Neuronal stem cell (in vitro differentiated cells): ENCODE measurements around the gene NPHS1.

Experiments used
- DNase-seq: peaks from one replicate; pipeline ENCODE4 v3.0.0-alpha.2; 2013; ENCODE audit warnings: low spot score
- H2AFZ ChIP-seq: one replicate; pipeline ENCODE4 v1.6.1; 2013; ENCODE audit warnings: mild to moderate bottlenecking, low read length, inconsistent platforms
- H2AK5ac ChIP-seq: 2 replicates; pipeline ENCODE4 v1.6.1; 2013; ENCODE audit warnings: low read depth, mild to moderate bottlenecking, inconsistent platforms, low read length, moderate library complexity, mixed read lengths
- H2BK120ac ChIP-seq: 2 replicates; pipeline ENCODE4 v1.6.1; 2013; ENCODE audit warnings: low read depth, mild to moderate bottlenecking, inconsistent platforms, low read length, moderate library complexity, mixed read lengths
- H2BK12ac ChIP-seq: one replicate; pipeline ENCODE4 v1.6.1; 2013; ENCODE audit warnings: low read length, inconsistent platforms
- H2BK15ac ChIP-seq: 2 replicates; pipeline ENCODE4 v1.6.1; 2013; ENCODE audit warnings: mild to moderate bottlenecking, low read length, inconsistent platforms, mixed read lengths
- H2BK5ac ChIP-seq: one replicate; pipeline ENCODE4 v1.6.1; 2013; ENCODE audit warnings: inconsistent platforms, mild to moderate bottlenecking, low read length, moderate library complexity
- H3K14ac ChIP-seq: one replicate; pipeline ENCODE4 v1.6.1; 2013; ENCODE audit warnings: low read length, inconsistent platforms
- H3K18ac ChIP-seq: 2 replicates; pipeline ENCODE4 v1.6.1; 2013; ENCODE audit warnings: low read length, inconsistent platforms
- H3K23ac ChIP-seq: 2 replicates; pipeline ENCODE4 v1.6.1; 2013; ENCODE audit warnings: low read depth, mild to moderate bottlenecking, mixed read lengths, low read length, inconsistent platforms; ENCODE audit not compliant: poor library complexity
- H3K27ac ChIP-seq: replicated peaks from 3 replicates; pipeline ENCODE4 v1.5.1; 2013; ENCODE audit warnings: low read length, inconsistent platforms
- H3K27me3 ChIP-seq, 3 experiments: 2 replicates each; pipeline ENCODE4 v1.6.1; 2013; ENCODE audit warnings: low read length in 3 of 3, mild to moderate bottlenecking in 2 of 3, inconsistent platforms in 1 of 3, low read depth in 1 of 3, mixed read lengths in 1 of 3, moderate library complexity in 1 of 3; ENCODE audit not compliant: control insufficient read depth in 3 of 3, insufficient read depth in 3 of 3
- H3K36me3 ChIP-seq, 2 donors: replicated peaks in 1 of 2; 2 replicates each; pipeline ENCODE4 v1.6.1; 2013; ENCODE audit warnings: low read length in 2 of 2; ENCODE audit not compliant: control insufficient read depth in 2 of 2, insufficient read depth in 2 of 2
- H3K4ac ChIP-seq: 2 replicates; pipeline ENCODE4 v1.6.1; 2013; ENCODE audit warnings: inconsistent platforms, mild to moderate bottlenecking, low read length, moderate library complexity
- H3K4me1 ChIP-seq, 2 donors: 1 replicate in 1 of 2; 2 replicates in 1 of 2; pipeline ENCODE4 v1.6.1; 2013; ENCODE audit warnings: low read length in 2 of 2, low read depth in 1 of 2; ENCODE audit not compliant: control insufficient read depth in 2 of 2, insufficient read depth in 1 of 2
- H3K4me2 ChIP-seq: one replicate; pipeline ENCODE4 v1.6.1; 2013; ENCODE audit warnings: mild to moderate bottlenecking, low read length, inconsistent platforms; ENCODE audit not compliant: insufficient read depth, poor library complexity, severe bottlenecking
- H3K4me3 ChIP-seq, 2 donors: 2 replicates each; pipeline ENCODE4 v1.5.1; 2013; ENCODE audit warnings: low read length in 2 of 2, mild to moderate bottlenecking in 2 of 2, inconsistent platforms in 1 of 2, moderate library complexity in 1 of 2
- H3K79me1 ChIP-seq: one replicate; pipeline ENCODE4 v1.6.1; 2013; ENCODE audit warnings: low read depth, mild to moderate bottlenecking, inconsistent platforms, low read length, moderate library complexity
- H3K9ac ChIP-seq: one replicate; pipeline ENCODE4 v1.6.1; 2013; ENCODE audit warnings: mild to moderate bottlenecking, low read depth, low read length, inconsistent platforms; ENCODE audit not compliant: poor library complexity
- H3K9me3 ChIP-seq, 2 donors: replicated peaks in 1 of 2; 2 replicates each; pipeline versions ENCODE3 to v1.6.1; 2013; ENCODE audit warnings: low read length in 2 of 2, mild to moderate bottlenecking in 2 of 2, inconsistent platforms in 1 of 2, low read depth in 1 of 2, mixed read lengths in 1 of 2, moderate library complexity in 1 of 2; ENCODE audit not compliant: control insufficient read depth in 2 of 2, insufficient read depth in 1 of 2
- H4K8ac ChIP-seq: one replicate; pipeline ENCODE4 v1.6.1; 2013; ENCODE audit warnings: low read depth, mild to moderate bottlenecking, inconsistent platforms, low read length, moderate library complexity
- H4K91ac ChIP-seq: one replicate; pipeline ENCODE4 v1.6.1; 2013; ENCODE audit warnings: low read length, low read depth, mild to moderate bottlenecking, inconsistent platforms; ENCODE audit not compliant: poor library complexity
- WGBS, 2 donors: extraction: QIAGEN DNeasy Blood & Tissue Kit; methylation state at CpG; one replicate each; pipeline ENCODE4 v1.1.7; 2013; ENCODE audit warnings: missing lambda C conversion rate in 2 of 2, mixed read lengths in 1 of 2; ENCODE audit not compliant: insufficient read length in 2 of 2, insufficient replicate concordance in 1 of 2; ENCODE audit errors: extremely low coverage in 2 of 2; 5-methylcytosine and 5-hydroxymethylcytosine counted together

The NPHS1 gene

DNA sequence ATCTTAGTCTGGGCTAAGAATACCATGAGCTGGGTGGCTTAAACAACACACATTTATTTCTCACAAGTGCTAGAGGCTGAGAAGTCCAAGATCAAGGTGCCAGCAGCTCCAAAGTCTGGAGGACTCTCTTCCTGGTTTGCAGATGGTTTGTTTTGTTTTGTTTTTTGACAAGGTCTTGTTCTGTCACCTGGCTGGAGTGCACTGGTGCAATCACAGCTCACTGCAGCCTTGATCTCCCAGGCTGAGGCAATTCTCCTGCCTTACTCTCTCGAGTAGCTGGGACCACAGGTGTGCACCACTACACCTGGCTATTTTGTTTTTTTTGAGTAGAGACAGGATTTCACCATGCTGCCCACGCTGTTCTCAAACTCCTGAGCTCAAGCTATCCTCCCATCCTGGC, 31.6 kb upstream of the NPHS1 start:
- Histone ChIP-seq H4K8ac (no peak overlapping the region), H3K4me1 (no peaks in the 10 kb centered on the region), H2BK15ac (no peak overlapping the region), H2BK120ac (no peak overlapping the region), H2BK12ac (no peak overlapping the region), H2AFZ (no peak overlapping the region), H3K4me2 (no peak overlapping the region), H3K27ac (no peak overlapping the region), H2BK5ac (no peak overlapping the region), H3K23ac (no peak overlapping the region), H3K4me3 (no peak overlapping the region), H3K9ac (no peak overlapping the region), H3K18ac (no peak overlapping the region), H3K79me1 (no peaks in the 10 kb centered on the region), H3K14ac (no peak overlapping the region), H2AK5ac (no peak overlapping the region), H4K91ac (no peak overlapping the region), H3K36me3 (peaks cover 8 to 11% of the 10 kb centered on the region in 2 donors), H3K27me3 (no peaks in the 10 kb centered on the region), H3K9me3 (no peaks in the 10 kb centered on the region), H3K4ac (no peak overlapping the region)
- no peak for DNase-seq
- no CpG with 5 or more reads among the region's 2 CpGs for WGBS, 2 donors

- no CpG with 5 or more reads among the region's 8 CpGs for WGBS, 2 donors
These were observed 30.0 kb upstream of the NPHS1 start for GRCh38 chr19:35882114-35882832.

GRCh38 chr19:35879770-35880317, 27.5 kb upstream of the NPHS1 start:
- peak; percentile 90 for DNase-seq
- H2AK5ac ChIP-seq = no peak overlapping the region
- no peak overlapping the region for H3K23ac ChIP-seq
- H3K14ac ChIP-seq = no peak overlapping the region
- H4K8ac ChIP-seq = no peak overlapping the region
- no peaks in the 10 kb centered on the region for H3K27me3 ChIP-seq
- H4K91ac ChIP-seq = no peak overlapping the region
- H3K79me1 ChIP-seq = no peaks in the 10 kb centered on the region
- no peak overlapping the region for H3K4ac ChIP-seq
- H3K9me3 ChIP-seq = no peaks in the 10 kb centered on the region
- H2BK12ac ChIP-seq = no peak overlapping the region
- no peak overlapping the region for H3K27ac ChIP-seq
- no CpG with 5 or more reads among the region's 28 CpGs for WGBS, 2 donors
- H2BK5ac ChIP-seq = no peak overlapping the region
- H3K36me3 ChIP-seq = peaks cover 22 to 38% of the 10 kb centered on the region in 2 donors
- H3K4me1 ChIP-seq = no peaks in the 10 kb centered on the region
- no peak overlapping the region for H3K4me3 ChIP-seq
- no peak overlapping the region for H2BK15ac ChIP-seq
- no peak overlapping the region for H2AFZ ChIP-seq
- no peak overlapping the region for H3K18ac ChIP-seq
- H3K4me2 ChIP-seq = no peak overlapping the region
- H3K9ac ChIP-seq = no peak overlapping the region
- H2BK120ac ChIP-seq = no peak overlapping the region

More at GRCh38 chr19:35882114-35882832, 30.0 kb upstream of the NPHS1 start:
- no peak overlapping the region for H3K14ac ChIP-seq
- no peak overlapping the region for H3K4me2 ChIP-seq
- H4K8ac ChIP-seq = no peak overlapping the region
- H2BK15ac ChIP-seq = no peak overlapping the region
- no peak overlapping the region for H3K18ac ChIP-seq
- DNase-seq = no peak
- no peak overlapping the region for H2AK5ac ChIP-seq
- peaks cover 13 to 20% of the 10 kb centered on the region in 2 donors for H3K36me3 ChIP-seq
- H3K27me3 ChIP-seq = no peaks in the 10 kb centered on the region
- no peaks in the 10 kb centered on the region for H3K4me1 ChIP-seq
- H3K9ac ChIP-seq = no peak overlapping the region
- H2BK12ac ChIP-seq = no peak overlapping the region
- H3K4ac ChIP-seq = no peak overlapping the region
- no peaks in the 10 kb centered on the region for H3K9me3 ChIP-seq
- no peak overlapping the region for H2BK120ac ChIP-seq
- no peak overlapping the region for H4K91ac ChIP-seq
- no peaks in the 10 kb centered on the region for H3K79me1 ChIP-seq
- no peak overlapping the region for H2BK5ac ChIP-seq
- no peak overlapping the region for H3K27ac ChIP-seq
- H3K23ac ChIP-seq = no peak overlapping the region
- H3K4me3 ChIP-seq = no peak overlapping the region
- H2AFZ ChIP-seq = no peak overlapping the region

GRCh38 chr19:35879068-35879467, 26.8 kb upstream of the NPHS1 start:
- H3K9me3 ChIP-seq = no peaks in the 10 kb centered on the region
- peak overlapping the region; percentile 9 for H2BK15ac ChIP-seq
- no peak overlapping the region for H4K8ac ChIP-seq
- H3K4me3 ChIP-seq = no peak overlapping the region
- H2BK12ac ChIP-seq = no peak overlapping the region
- no peak overlapping the region for H2AFZ ChIP-seq
- no peak overlapping the region for H4K91ac ChIP-seq
- no peak overlapping the region for H3K4me2 ChIP-seq
- no CpG with 5 or more reads among the region's 23 CpGs for WGBS, 2 donors
- H3K9ac ChIP-seq = peak overlapping the region; percentile 12
- H3K27me3 ChIP-seq = no peaks in the 10 kb centered on the region
- no peaks in the 10 kb centered on the region for H3K4me1 ChIP-seq
- H3K23ac ChIP-seq = no peak overlapping the region
- no peak overlapping the region for H3K27ac ChIP-seq
- H3K36me3 ChIP-seq = peaks cover 30 to 46% of the 10 kb centered on the region in 2 donors
- H2AK5ac ChIP-seq = no peak overlapping the region
- no peaks in the 10 kb centered on the region for H3K79me1 ChIP-seq
- H3K18ac ChIP-seq = no peak overlapping the region
- peak overlapping the region; percentile 71 for H2BK5ac ChIP-seq
- no peak overlapping the region for H3K14ac ChIP-seq
- no peak overlapping the region for H3K4ac ChIP-seq
- no peak overlapping the region for H2BK120ac ChIP-seq
- DNase-seq = no peak
